HepG2 (cell line): ENCODE results near the gene FNDC3B. TPM values are rescaled to one million over a fixed set of nuclear protein-coding genes. Genes with fewer than 3 reads are reported as not detected.

Source experiments
- ATF3 ChIP-seq: sonication (generic); formaldehyde crosslinking; IDR thresholded peaks from 2 replicates; pipeline ENCODE4 v1.4.0; 2020; ENCODE audit warnings: missing genetic modification reagents
- HNF1A ChIP-seq, 2 experiments: sonication (generic) in 1 of 2; formaldehyde crosslinking in 1 of 2; IDR thresholded peaks; 2 replicates each; pipeline versions ENCODE4 v1.4.0 to v1.6.1; 2016 to 2020; ENCODE audit warnings: borderline replicate concordance in 1 of 2, low read depth in 1 of 2, mild to moderate bottlenecking in 1 of 2, missing genetic modification reagents in 1 of 2
- NBN ChIP-seq: fragments of 450-650 bp; conservative IDR thresholded peaks from 2 replicates; pipeline ENCODE4 v1.6.1; 2017
- NFRKB ChIP-seq: fragments of 450-650 bp; IDR thresholded peaks from 2 replicates; pipeline ENCODE4 v1.6.1; 2017
- PHF21A ChIP-seq: sonication (generic); formaldehyde crosslinking; IDR thresholded peaks from 2 replicates; pipeline ENCODE4 v1.5.0; 2020; ENCODE audit warnings: mild to moderate bottlenecking, missing genetic modification reagents
- RNF219 ChIP-seq: sonication (generic); formaldehyde crosslinking; IDR thresholded peaks from 2 replicates; pipeline ENCODE4 v1.5.0; 2020; ENCODE audit warnings: mild to moderate bottlenecking, missing genetic modification reagents
- SNAI1 ChIP-seq: sonication (generic); formaldehyde crosslinking; IDR thresholded peaks from 2 replicates; pipeline ENCODE4 v1.5.0; 2020; ENCODE audit warnings: mild to moderate bottlenecking, missing genetic modification reagents, borderline replicate concordance
- SOX6 ChIP-seq, 2 experiments: fragments of 450-650 bp in 1 of 2; sonication (generic) in 1 of 2; formaldehyde crosslinking in 1 of 2; IDR thresholded peaks; 2 replicates each; pipeline versions ENCODE4 v1.4.0 to v1.6.1; 2017 to 2020; ENCODE audit warnings: antibody characterized with exemption in 1 of 2, mild to moderate bottlenecking in 1 of 2, missing genetic modification reagents in 1 of 2
- ZBTB2 ChIP-seq: sonication (generic); formaldehyde crosslinking; IDR thresholded peaks from 2 replicates; pipeline ENCODE4 v1.8.0; 2022; ENCODE audit warnings: low read depth, missing genetic modification reagents
- ZBTB49 ChIP-seq: sonication (generic); formaldehyde crosslinking; IDR thresholded peaks from 2 replicates; pipeline ENCODE4 v1.4.0; 2020; ENCODE audit warnings: missing genetic modification reagents, borderline replicate concordance
- ZBTB7A ChIP-seq: sonication (generic); formaldehyde crosslinking; IDR thresholded peaks from 2 replicates; pipeline ENCODE4 v1.8.0; 2022; ENCODE audit warnings: mild to moderate bottlenecking, missing genetic modification reagents
- ZKSCAN8 ChIP-seq: IDR thresholded peaks from 2 replicates; pipeline ENCODE4 v1.6.1; 2016; ENCODE audit warnings: borderline replicate concordance, missing genetic modification reagents, missing compliant biosample characterization
- ZNF20 ChIP-seq: sonication (generic); formaldehyde crosslinking; IDR thresholded peaks from 2 replicates; pipeline ENCODE4 v1.4.0; 2020; ENCODE audit warnings: mild to moderate bottlenecking, moderate library complexity, missing genetic modification reagents
- ZNF570 ChIP-seq: sonication (generic); formaldehyde crosslinking; IDR thresholded peaks from 2 replicates; pipeline ENCODE4 v1.4.0; 2020; ENCODE audit warnings: mild to moderate bottlenecking, missing genetic modification reagents, borderline replicate concordance
- ZNF639 ChIP-seq: conservative IDR thresholded peaks from 2 replicates; pipeline ENCODE4 v1.6.1; 2018; ENCODE audit warnings: missing genetic modification reagents
- polyA plus RNA-seq, 8 experiments: library from polyadenylated mRNA; depleted of rRNA in 3 of 8; stranded (reverse) in 7 of 8; unstranded in 1 of 8; fragments of >200 nt; fragmentation: Illumina TruSeq in 4 of 8; extraction: Trizol in 4 of 8; gene quantifications; 2 replicates each; pipeline versions ENCODE4 v1.2.1 to v1.2.3, GENCODE V29; 2011 to 2016; ENCODE audit warnings: low read depth in 4 of 8, missing spikeins in 1 of 8, mixed read lengths in 1 of 8; ENCODE audit not compliant: insufficient read depth in 1 of 8
- total RNA-seq, 5 experiments: library from RNA; depleted of rRNA; stranded (reverse); fragments of >200 nt; fragmentation: Illumina TruSeq; extraction: Trizol; gene quantifications; 2 replicates each; pipeline ENCODE4 v1.2.3, GENCODE V29; 2016; ENCODE audit warnings: low read depth in 1 of 5

The FNDC3B gene
- total and polyA plus RNA-seq, 2 of the 13 experiments (the other 11 are each of a cell fraction or from before 2014, with no cell fraction given): 74.8 to 103 TPM

- TF ChIP-seq ATF3 (CRISPR knock-in tag) (no peak), SOX6 (IDR thresholded peaks at IDR 0.05) (no peak), SOX6 (CRISPR knock-in tag; IDR thresholded peaks at IDR 0.05) (peak; percentile 92), NFRKB (no peak), ZNF639 (CRISPR knock-in tag) (no peak), SNAI1 (CRISPR knock-in tag) (no peak), PHF21A (CRISPR knock-in tag) (peak; percentile 65), ZBTB49 (CRISPR knock-in tag) (no peak), RNF219 (CRISPR knock-in tag) (no peak), ZBTB7A (CRISPR knock-in tag) (no peak), ZKSCAN8 (CRISPR knock-in tag) (no peak), ZNF570 (no peak), ZNF20 (CRISPR knock-in tag) (no peak), NBN (no peak), ZBTB2 (CRISPR knock-in tag) (no peak), HNF1A (IDR thresholded peaks at IDR 0.05; ENCODE audit: low read depth) (peak; percentile 72), HNF1A (CRISPR knock-in tag; IDR thresholded peaks at IDR 0.05; ENCODE audit: borderline replicate concordance) (peak; percentile 54; the same call in 1 of the 2 replicates)
These were observed 44.6 kb downstream of the FNDC3B start (continued) for GRCh38 chr3:172083995-172084409.
